ENCODE measurements around the gene LPP.
"Not testable (repeated sequence)": the region's sequence is repeated elsewhere in the genome, so short reads cannot be mapped to it uniquely, and the experiment has no call there.

Gene LPP

DNA sequence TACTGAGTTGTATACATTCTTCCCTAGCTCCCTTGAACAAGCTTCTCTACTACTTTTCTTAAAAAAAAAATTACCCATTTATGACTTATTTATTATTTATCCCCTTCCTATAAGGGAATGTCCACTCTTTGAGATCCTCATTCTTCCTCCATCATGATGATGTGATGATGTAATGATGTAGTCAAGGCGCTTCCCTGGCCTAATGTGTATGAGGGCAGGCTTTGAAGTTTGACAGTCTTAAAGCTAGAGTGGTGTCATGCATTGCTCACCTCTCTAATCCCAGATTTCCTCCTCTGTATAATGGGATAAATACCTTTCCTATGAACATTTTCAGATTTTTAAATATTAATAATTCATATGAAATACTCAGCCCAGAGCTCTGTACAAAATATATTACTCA, 531.8 kb downstream of the LPP start:
- Mint-ChIP-seq H3K36me3 (peaks cover 11% of the 10 kb centered on the region), H3K9me3 (ENCODE audit: low read depth) (no peaks in the 10 kb centered on the region), H3K27ac (no peak overlapping the region), H3K27me3 (no peaks in the 10 kb centered on the region), H3K4me1 (ENCODE audit: low read depth) (no peaks in the 10 kb centered on the region), H3K4me3 (no peak overlapping the region)

DNA sequence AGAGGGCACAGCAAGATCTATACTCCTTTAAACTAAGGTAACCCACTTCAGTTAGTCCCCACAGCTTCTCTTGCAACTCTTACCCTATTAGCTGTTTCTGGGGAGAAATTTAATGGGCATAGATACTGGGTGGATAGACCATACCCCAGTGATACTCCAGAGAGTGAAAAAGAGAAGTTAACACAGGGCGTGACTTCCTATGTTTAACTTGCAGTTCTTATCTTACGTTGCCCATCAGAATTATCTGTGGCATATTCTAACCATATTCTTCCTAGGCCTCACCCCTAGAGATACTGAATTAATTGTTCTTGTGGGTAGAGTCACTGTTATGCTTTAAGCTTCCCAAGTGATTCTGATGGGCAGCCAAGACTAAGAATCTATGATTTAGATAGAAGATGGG, 532.4 kb downstream of the LPP start:
- no peaks in the 10 kb centered on the region for H3K4me1 Mint-ChIP-seq (ENCODE audit: low read depth)
- no peaks in the 10 kb centered on the region for H3K9me3 Mint-ChIP-seq (ENCODE audit: low read depth)
- no peaks in the 10 kb centered on the region for H3K27me3 Mint-ChIP-seq
- no peak overlapping the region for H3K27ac Mint-ChIP-seq
- H3K4me3 Mint-ChIP-seq, result no peak overlapping the region
- peaks cover 10% of the 10 kb centered on the region for H3K36me3 Mint-ChIP-seq

DNA sequence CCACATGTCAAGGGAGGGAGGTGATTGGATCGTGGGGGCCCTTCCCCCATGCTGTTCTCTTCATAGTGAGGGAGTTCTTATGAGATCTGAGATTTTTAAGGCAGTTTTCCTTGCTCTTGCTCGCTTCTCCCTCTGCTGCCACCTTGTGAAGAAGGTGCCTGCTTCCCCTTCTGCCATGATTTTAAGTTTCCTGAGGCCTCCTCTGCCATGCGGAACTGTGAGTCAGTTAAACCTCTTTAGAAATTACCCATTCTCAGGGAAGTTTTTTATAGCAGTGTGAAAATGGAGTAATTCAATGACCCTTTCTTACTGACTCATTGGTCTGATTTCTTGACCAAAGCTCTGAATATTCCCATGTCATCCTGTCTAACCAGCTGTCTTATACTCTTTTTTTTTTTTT, 533.4 kb downstream of the LPP start:
- H3K4me1 Mint-ChIP-seq (ENCODE audit: low read depth), result no peaks in the 10 kb centered on the region
- no peaks in the 10 kb centered on the region for H3K27me3 Mint-ChIP-seq
- no peaks in the 10 kb centered on the region for H3K9me3 Mint-ChIP-seq (ENCODE audit: low read depth)
- peaks cover 9% of the 10 kb centered on the region for H3K36me3 Mint-ChIP-seq
- no peak overlapping the region for H3K27ac Mint-ChIP-seq
- no peak overlapping the region for H3K4me3 Mint-ChIP-seq

- Mint-ChIP-seq H3K27me3 (no peaks in the 10 kb centered on the region), H3K36me3 (peaks cover 6% of the 10 kb centered on the region), H3K4me3 (no peak overlapping the region), H3K9me3 (ENCODE audit: low read depth) (no peaks in the 10 kb centered on the region), H3K27ac (no peak overlapping the region), H3K4me1 (ENCODE audit: low read depth) (no peaks in the 10 kb centered on the region)
Observed at GRCh38 chr3:188689101-188689574, 535.2 kb downstream of the LPP start.

GRCh38 chr3:188690064-188690463, 536.1 kb downstream of the LPP start:
- Mint-ChIP-seq H3K9me3 (ENCODE audit: low read depth) (no peaks in the 10 kb centered on the region), H3K4me3 (no peak overlapping the region), H3K36me3 (peaks cover 3% of the 10 kb centered on the region), H3K27ac (no peak overlapping the region), H3K27me3 (no peaks in the 10 kb centered on the region), H3K4me1 (ENCODE audit: low read depth) (no peaks in the 10 kb centered on the region)

DNA sequence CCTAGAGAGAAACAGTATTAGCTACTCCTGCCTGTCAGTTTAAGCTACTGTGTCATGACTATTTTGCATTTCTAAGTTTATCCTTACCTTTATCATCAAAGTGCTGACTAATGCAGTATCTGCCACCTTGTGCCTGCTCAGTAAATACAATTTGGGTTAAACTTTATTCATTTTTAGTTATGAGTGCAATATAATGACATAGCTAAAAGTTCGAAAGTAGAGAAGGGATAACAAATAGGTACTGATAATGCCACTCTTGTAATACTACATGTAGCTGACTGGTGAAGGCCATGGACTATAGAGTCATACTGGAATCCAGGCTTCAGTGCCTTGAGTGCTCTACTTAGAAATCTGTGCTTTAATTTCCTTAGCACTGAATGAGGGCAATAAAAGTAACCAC, 537.0 kb downstream of the LPP start:
- Mint-ChIP-seq H3K9me3 (ENCODE audit: low read depth) (no peaks in the 10 kb centered on the region), H3K27ac (no peak overlapping the region), H3K4me3 (no peak overlapping the region), H3K27me3 (no peaks in the 10 kb centered on the region), H3K36me3 (peaks cover 5% of the 10 kb centered on the region), H3K4me1 (ENCODE audit: low read depth) (no peaks in the 10 kb centered on the region)

DNA sequence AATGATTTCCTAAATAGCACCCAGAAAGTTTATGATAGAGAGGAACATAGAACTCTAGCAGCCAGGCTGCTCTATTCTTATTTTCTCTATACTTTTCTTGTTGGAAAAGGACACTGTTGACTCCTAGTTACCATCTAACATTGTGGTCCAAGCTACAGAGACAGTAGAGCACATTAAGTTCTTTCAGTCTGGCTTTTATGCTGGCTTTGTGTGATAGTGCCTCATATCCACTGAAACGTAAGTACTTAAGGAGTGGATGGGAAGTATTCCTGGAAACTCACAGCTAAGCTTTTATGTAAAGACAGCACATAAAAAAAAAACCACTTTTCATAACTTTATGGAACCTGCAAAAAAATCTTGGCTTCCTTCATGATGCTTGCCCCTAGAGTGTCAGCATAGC, 537.7 kb downstream of the LPP start:
- no peaks in the 10 kb centered on the region for H3K27me3 Mint-ChIP-seq
- H3K4me1 Mint-ChIP-seq (ENCODE audit: low read depth), result no peaks in the 10 kb centered on the region
- peaks cover 5% of the 10 kb centered on the region for H3K36me3 Mint-ChIP-seq
- no peak overlapping the region for H3K4me3 Mint-ChIP-seq
- no peak overlapping the region for H3K27ac Mint-ChIP-seq
- no peaks in the 10 kb centered on the region for H3K9me3 Mint-ChIP-seq (ENCODE audit: low read depth)

DNA sequence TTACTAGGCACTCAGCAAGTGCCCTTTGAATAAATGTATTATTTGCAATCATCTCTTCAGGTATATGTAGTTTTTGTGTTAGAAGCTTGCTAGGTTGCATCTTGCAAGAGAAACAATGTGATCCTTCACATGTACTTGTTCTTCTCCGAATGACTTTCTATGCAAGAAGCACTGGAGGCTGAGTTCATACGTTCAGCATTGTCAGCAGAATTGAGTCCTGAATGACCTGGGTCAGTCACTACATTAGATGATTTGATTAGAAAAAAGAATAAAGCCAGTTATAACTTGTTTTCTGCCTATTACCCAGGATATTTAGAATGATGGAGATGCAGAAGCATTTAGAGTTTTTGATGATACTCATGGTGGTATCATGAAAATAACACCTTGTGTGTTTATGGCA, 538.7 kb downstream of the LPP start:
- Mint-ChIP-seq H3K36me3 (peaks cover 5% of the 10 kb centered on the region), H3K9me3 (ENCODE audit: low read depth) (no peaks in the 10 kb centered on the region), H3K27me3 (no peaks in the 10 kb centered on the region), H3K4me1 (ENCODE audit: low read depth) (peaks cover 5% of the 10 kb centered on the region), H3K27ac (no peak overlapping the region), H3K4me3 (no peak overlapping the region)

GRCh38 chr3:188693435-188693834, 539.5 kb downstream of the LPP start:
- no peaks in the 10 kb centered on the region for H3K9me3 Mint-ChIP-seq (ENCODE audit: low read depth)
- peaks cover 2% of the 10 kb centered on the region for H3K36me3 Mint-ChIP-seq
- no peak overlapping the region for H3K27ac Mint-ChIP-seq
- H3K4me3 Mint-ChIP-seq, result no peak overlapping the region
- peaks cover 5% of the 10 kb centered on the region for H3K4me1 Mint-ChIP-seq (ENCODE audit: low read depth)
- no peaks in the 10 kb centered on the region for H3K27me3 Mint-ChIP-seq

- Mint-ChIP-seq H3K4me3 (no peak overlapping the region), H3K27ac (no peak overlapping the region), H3K9me3 (ENCODE audit: low read depth) (no peaks in the 10 kb centered on the region), H3K4me1 (ENCODE audit: low read depth) (peaks cover 5% of the 10 kb centered on the region), H3K36me3 (peaks cover 4% of the 10 kb centered on the region), H3K27me3 (no peaks in the 10 kb centered on the region)
Observed at GRCh38 chr3:188695241-188695640, 541.3 kb downstream of the LPP start.

DNA sequence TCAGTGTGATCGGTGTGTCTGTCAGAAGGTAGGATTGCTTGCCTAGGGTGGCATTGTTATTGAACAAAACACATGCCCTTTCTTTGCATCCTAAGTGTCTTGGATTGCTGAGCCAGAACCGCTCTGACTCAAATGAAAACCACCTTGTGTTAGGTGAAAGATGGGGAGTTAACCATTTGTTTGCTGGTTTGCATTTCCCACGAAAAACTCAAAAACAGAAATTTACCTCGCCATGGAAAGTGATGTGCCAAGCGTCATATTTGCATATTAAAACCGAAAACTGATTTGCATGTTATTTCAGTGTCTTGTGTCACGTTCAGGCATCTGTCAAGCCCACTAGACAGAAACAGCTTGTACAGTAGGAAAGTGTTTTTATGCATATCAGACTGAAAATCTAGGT, 543.2 kb downstream of the LPP start:
- H3K9me3 Mint-ChIP-seq (ENCODE audit: low read depth), result no peaks in the 10 kb centered on the region
- H3K36me3 Mint-ChIP-seq, result peaks cover 5% of the 10 kb centered on the region
- H3K4me3 Mint-ChIP-seq, result no peak overlapping the region
- H3K27me3 Mint-ChIP-seq, result no peaks in the 10 kb centered on the region
- H3K4me1 Mint-ChIP-seq (ENCODE audit: low read depth), result peaks cover 10% of the 10 kb centered on the region
- H3K27ac Mint-ChIP-seq, result no peak overlapping the region

DNA sequence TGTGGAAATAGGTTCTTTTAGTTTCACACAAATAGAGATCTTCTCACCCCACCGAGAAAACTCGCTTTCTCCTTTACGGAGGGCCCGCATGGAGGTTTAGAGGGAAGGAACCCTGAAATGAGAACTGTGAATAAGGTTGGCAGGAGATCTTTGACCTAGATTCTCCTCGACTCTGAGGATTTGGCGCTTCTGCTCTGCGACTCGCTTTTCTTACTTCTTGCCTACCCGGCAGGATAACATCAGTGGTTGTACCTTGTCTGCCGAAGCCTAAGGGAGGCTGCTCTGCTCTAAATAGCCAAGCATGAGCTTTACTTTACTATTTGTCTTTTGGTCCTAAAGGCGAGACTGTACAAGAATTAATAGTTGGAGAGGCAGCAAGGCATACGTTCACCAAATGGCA, 544.5 kb downstream of the LPP start:
- Mint-ChIP-seq H3K36me3 (peaks cover 6% of the 10 kb centered on the region), H3K27ac (no peak overlapping the region), H3K27me3 (no peaks in the 10 kb centered on the region), H3K9me3 (ENCODE audit: low read depth) (no peaks in the 10 kb centered on the region), H3K4me3 (no peak overlapping the region), H3K4me1 (ENCODE audit: low read depth) (peaks cover 10% of the 10 kb centered on the region)

DNA sequence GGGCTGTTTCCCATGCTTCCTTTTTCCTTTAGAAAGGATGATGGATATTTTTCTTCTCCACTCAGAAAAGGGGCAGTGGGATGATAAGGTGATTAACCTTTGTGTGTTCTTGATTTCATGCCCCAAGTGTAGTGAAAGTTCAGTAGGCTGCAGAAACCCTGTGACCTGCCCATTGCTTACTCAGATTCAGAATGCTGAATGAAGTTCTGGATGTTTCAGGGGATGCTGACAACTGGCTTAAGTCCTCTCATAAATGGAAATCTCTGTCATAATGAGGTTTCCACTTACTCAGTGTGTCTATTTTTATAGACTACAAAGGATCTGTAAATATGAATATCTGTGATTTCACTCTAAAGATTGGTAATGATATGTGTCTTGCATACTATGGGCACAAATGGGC, 546.5 kb downstream of the LPP start:
- Mint-ChIP-seq H3K4me1 (ENCODE audit: low read depth) (peaks cover 10% of the 10 kb centered on the region), H3K9me3 (ENCODE audit: low read depth) (no peaks in the 10 kb centered on the region), H3K4me3 (no peak overlapping the region), H3K27ac (no peak overlapping the region), H3K27me3 (no peaks in the 10 kb centered on the region), H3K36me3 (peaks cover 7% of the 10 kb centered on the region)

GRCh38 chr3:188700918-188701317, 547.0 kb downstream of the LPP start:
- Mint-ChIP-seq H3K27me3 (no peaks in the 10 kb centered on the region), H3K27ac (no peak overlapping the region), H3K4me3 (no peak overlapping the region), H3K36me3 (peaks cover 8% of the 10 kb centered on the region), H3K9me3 (ENCODE audit: low read depth) (no peaks in the 10 kb centered on the region), H3K4me1 (ENCODE audit: low read depth) (peaks cover 10% of the 10 kb centered on the region)

DNA sequence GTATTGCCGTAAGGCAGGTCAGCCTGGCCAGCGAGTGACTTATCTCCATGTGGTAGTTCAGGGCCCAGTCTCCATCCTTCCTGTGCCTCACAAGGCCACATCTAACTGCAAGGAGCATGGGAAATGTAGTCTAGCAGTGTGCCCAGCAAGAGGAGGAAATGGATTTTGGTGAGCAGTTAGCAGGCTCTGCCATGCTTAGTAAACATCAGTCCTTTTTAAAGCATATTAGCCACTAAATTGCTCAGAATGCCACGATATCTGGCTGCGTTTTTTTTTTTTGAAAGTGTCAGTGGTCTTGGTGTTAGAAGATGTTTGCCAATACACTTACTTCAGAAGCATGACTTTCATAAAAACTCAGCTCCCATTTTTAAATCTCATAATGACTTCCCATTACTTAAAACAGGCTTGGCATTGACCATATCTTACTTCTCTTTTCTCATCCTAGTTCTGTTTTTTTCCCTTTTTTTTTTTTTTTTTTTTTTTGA, 547.6 kb downstream of the LPP start:
- Mint-ChIP-seq H3K27ac (no peak overlapping the region), H3K27me3 (no peaks in the 10 kb centered on the region), H3K9me3 (ENCODE audit: low read depth) (no peaks in the 10 kb centered on the region), H3K36me3 (peaks cover 10% of the 10 kb centered on the region), H3K4me3 (no peak overlapping the region), H3K4me1 (ENCODE audit: low read depth) (peaks cover 10% of the 10 kb centered on the region)

- H3K27me3 Mint-ChIP-seq; H3K9me3 Mint-ChIP-seq (ENCODE audit: low read depth); H3K27ac Mint-ChIP-seq; H3K4me1 Mint-ChIP-seq (ENCODE audit: low read depth); H3K4me3 Mint-ChIP-seq: not testable (repeated sequence)
- peaks cover 10% of the 10 kb centered on the region for H3K36me3 Mint-ChIP-seq
Observed at GRCh38 chr3:188702028-188702427, 548.1 kb downstream of the LPP start.
